Measurements from ENCODE around the gene CDR2L. TPM values are rescaled to one million over a fixed set of nuclear protein-coding genes. Genes with fewer than 3 reads are reported as not detected.
"Not testable (repeated sequence)": the region's sequence is repeated elsewhere in the genome, so short reads cannot be mapped to it uniquely, and the experiment has no call there.

The CDR2L gene
- total and polyA plus RNA-seq, 3 donors from 2014 or later = 16.6 to 39.6 (median 39.5) TPM

DNA sequence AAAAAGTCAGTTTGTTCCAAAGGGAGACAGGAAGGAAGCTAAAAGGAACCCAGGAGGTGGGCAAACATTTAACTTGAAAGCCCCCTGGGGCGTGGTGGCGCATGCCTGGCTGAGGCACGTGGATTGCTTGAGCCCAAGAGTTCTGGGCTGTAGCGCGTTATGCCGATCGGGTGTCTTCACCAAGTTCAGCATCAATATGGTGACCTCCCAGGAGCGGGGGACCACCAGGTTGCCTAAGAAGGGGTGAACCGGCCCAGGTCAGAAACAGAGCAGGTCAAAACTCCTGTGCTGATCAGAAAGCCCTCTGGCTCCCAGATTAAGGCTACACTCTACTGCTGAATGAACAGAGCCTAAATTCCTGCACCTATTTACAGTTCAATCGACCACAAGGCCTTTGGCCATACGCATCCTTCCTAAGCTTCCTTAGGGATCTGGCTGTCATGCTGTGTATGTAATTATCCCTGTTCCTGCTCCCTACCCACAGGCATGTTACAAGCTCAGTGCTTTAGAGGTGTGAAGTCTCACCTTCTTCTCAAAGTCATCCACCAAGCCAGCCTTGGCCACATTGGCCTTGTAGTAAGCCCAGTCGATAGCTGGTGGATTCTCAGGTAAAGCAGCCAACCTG is 54.3 kb downstream of the CDR2L start:
- Histone ChIP-seq H3K27ac (no peak overlapping the region), H3K4me3 (no peak overlapping the region), H3K9me3 (no peaks in the 10 kb centered on the region), H3K27me3 (no peaks in the 10 kb centered on the region), H3K36me3 (ENCODE audit: low read depth, missing control alignments) (no peaks in the 10 kb centered on the region), H3K4me1 (peaks cover 8% of the 10 kb centered on the region)
- TF ChIP-seq POLR2A (IDR thresholded peaks at IDR 0.05) = no peak
- TF ChIP-seq, protein P1, sequence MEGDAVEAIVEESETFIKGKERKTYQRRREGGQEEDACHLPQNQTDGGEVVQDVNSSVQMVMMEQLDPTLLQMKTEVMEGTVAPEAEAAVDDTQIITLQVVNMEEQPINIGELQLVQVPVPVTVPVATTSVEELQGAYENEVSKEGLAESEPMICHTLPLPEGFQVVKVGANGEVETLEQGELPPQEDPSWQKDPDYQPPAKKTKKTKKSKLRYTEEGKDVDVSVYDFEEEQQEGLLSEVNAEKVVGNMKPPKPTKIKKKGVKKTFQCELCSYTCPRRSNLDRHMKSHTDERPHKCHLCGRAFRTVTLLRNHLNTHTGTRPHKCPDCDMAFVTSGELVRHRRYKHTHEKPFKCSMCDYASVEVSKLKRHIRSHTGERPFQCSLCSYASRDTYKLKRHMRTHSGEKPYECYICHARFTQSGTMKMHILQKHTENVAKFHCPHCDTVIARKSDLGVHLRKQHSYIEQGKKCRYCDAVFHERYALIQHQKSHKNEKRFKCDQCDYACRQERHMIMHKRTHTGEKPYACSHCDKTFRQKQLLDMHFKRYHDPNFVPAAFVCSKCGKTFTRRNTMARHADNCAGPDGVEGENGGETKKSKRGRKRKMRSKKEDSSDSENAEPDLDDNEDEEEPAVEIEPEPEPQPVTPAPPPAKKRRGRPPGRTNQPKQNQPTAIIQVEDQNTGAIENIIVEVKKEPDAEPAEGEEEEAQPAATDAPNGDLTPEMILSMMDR (IDR thresholded peaks at IDR 0.05) = no peak
- 76 to 88% methylated on average over 5 to 12 of the region's 12 CpGs for WGBS, 2 donors
- DNase-seq = no peak
- intact Hi-C loops (cut with DNase I; ENCODE audit: low total_unique reads) = no loop called here

DNA sequence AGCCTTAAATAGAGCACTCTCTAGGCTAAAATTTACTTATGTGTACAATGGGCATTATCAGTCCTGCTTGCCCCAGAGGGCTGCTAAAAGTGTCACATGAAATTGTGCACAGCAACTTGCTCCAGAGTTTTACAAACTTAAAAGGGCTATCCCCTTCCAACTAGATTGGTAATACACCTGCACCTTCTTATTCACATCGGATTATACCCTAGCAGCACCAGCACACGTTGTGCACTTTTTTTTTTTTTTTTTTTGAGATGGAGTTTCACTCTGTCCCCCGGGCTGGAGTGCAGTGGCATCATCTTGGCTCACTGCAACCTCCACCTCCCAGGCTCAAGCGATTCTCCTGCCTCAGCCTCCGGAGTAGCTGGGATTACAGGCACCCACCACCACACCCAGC is 56.4 kb downstream of the CDR2L start:
- intact Hi-C loops (cut with DNase I; ENCODE audit: low total_unique reads); H3K4me3 ChIP-seq; H3K27me3 ChIP-seq; H3K9me3 ChIP-seq; H3K27ac ChIP-seq; DNase-seq; H3K36me3 ChIP-seq (ENCODE audit: low read depth, missing control alignments): not testable (repeated sequence)
- WGBS, 2 donors = 72 to 74% methylated on average over 5 of the region's 5 CpGs
- H3K4me1 ChIP-seq = peaks cover 12% of the 10 kb centered on the region

DNA sequence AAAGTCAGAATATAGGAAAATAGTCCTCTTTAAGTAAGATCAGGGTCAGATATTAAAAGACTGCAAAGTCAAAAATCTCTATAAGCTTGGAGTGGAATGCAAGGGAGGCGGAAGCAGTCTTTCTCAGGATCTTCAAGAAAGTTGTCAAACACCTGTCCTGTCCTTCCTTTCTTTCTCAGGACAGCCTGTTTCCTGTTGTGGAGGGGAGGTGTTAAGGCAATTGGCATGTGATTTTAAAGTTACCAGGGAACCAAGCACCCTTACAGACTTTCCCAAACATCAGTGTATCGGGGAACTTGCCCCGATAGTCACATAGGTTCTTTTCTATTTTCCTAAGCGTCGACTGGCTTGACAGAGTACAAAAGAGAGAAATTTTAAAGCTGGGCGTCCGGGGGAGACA is 57.3 kb downstream of the CDR2L start:
- intact Hi-C loops (cut with DNase I; ENCODE audit: low total_unique reads) = no loop called here
- DNase-seq = no peak

DNA sequence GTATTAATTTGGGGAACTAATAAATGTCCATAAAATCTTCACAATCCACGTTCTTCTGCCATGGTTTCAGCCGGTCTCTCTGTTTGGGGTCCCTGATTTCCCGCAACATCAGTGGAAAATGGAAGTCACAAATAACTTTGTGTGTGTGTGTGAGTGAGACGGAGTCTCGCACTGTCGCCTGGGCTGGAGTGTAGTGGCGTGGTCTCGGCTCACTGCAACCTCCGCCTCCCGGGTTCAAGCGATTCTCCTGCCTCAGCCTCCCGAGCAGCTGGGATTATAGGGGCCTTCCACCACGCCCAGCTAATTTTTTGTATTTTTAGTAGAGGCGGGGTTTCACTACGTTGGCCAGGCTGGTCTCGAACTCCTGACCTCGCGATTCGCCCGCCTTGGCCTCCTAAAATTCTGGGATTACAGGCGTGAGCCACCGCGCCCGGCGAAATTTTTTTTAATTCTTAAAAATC is 58.5 kb downstream of the CDR2L start:
- H3K9me3 ChIP-seq; intact Hi-C loops (cut with DNase I; ENCODE audit: low total_unique reads); H3K27me3 ChIP-seq; DNase-seq; H3K36me3 ChIP-seq (ENCODE audit: low read depth, missing control alignments): not testable (repeated sequence)
- peak overlapping the region; percentile 68 to 95 for H3K4me3 ChIP-seq
- peaks cover 21% of the 10 kb centered on the region for H3K4me1 ChIP-seq
- peak overlapping the region; percentile 86 to 91 for H3K27ac ChIP-seq
- WGBS, 2 donors = 12% methylated on average over 25 of the region's 25 CpGs

More for the DNA sequence above, 57.3 kb downstream of the CDR2L start:
- Histone ChIP-seq H3K27me3 (no peaks in the 10 kb centered on the region), H3K36me3 (ENCODE audit: low read depth, missing control alignments) (no peaks in the 10 kb centered on the region), H3K9me3 (no peaks in the 10 kb centered on the region), H3K4me3 (no peak overlapping the region), H3K27ac (no peak overlapping the region), H3K4me1 (peaks cover 19% of the 10 kb centered on the region)
- TF ChIP-seq, protein P1 (IDR thresholded peaks at IDR 0.05) = no peak
- no peak for TF ChIP-seq POLR2A (IDR thresholded peaks at IDR 0.05)
- WGBS, 2 donors = 82 to 85% methylated on average over 7 of the region's 7 CpGs

DNA sequence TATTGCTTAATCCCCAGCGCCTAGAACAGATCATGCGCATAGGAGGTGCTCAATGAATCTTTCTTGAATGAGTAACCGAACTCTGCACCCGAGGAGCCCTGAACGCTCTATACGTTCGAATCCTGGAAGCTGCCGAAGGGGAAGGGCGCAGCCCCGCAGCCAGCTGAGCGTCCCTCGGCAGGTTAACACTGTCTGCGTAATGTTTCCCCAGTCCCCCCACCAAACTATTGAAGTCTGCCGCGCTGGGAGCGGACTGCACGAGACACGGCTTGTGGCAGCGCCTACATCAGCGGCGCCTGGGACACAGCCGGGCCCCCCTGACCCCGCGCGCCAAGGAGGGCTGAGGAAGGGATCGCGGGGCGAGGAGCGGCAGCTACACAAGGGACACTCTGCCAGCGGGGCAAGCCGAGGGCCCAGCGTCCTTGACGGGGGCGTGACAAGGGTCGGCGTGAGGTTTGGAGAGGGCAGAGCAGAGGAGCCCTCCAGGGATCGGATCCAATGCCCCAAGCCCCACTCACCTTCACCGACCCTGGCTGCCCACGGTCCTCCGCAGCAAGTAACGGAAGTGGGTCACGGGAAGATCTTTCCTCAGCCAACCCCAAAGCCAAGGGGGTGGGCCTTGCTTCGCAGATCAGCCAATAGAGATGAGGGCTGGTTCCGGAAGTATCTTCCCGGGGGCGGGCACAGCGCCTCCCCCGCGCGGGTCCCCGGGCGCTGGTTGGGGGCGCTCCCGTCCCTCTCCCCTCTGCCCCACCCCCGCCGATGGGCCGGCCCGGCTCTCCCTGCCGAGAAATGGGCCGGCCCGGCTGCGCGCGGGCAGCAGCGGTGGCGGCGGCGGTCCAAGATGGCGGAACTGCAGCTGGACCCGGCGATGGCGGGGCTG is 59.2 kb downstream of the CDR2L start, which contains the start of the genes ATP5PD and KCTD2:
Gene ATP5PD (minus strand): TSS at position 563 of the 883 bp plus-strand sequence. CDS start 4,319 bp downstream, outside the sequence.
Gene KCTD2 (plus strand): TSS at position 819 of the 883 bp plus-strand sequence. CDS start 26 bp downstream, at position 845.
- TF ChIP-seq, protein P1 (IDR thresholded peaks at IDR 0.05) = no peak
- TF ChIP-seq POLR2A (IDR thresholded peaks at IDR 0.05) = no peak

More for the DNA sequence above, 59.2 kb downstream of the CDR2L start, which contains the start of the genes ATP5PD and KCTD2:
- peak within 1 kb of the TSS; percentile 86 to 91 for H3K27ac ChIP-seq
- peaks cover 21% of the 10 kb centered on the region for H3K4me1 ChIP-seq
- peak within 1 kb of the TSS; percentile 68 to 95 for H3K4me3 ChIP-seq
- no peaks in the 10 kb centered on the region for H3K36me3 ChIP-seq (ENCODE audit: low read depth, missing control alignments)
- no peaks in the 10 kb centered on the region for H3K27me3 ChIP-seq
- peak; percentile 96 for DNase-seq
- intact Hi-C loops (cut with DNase I; ENCODE audit: low total_unique reads) = no loop called here
- 0 to 1% methylated on average over 13 to 54 of the region's 72 CpGs for WGBS, 2 donors
- no peaks in the 10 kb centered on the region for H3K9me3 ChIP-seq
